GM19324 (cell line): ENCODE measurements around the gene LRFN4.

ENCODE experiments used
- ATAC-seq: cut with Tn5 transposase; IDR thresholded peaks from one replicate; pipeline ENCODE4 v1.9.1; 2021; ENCODE audit warnings: mild to moderate bottlenecking, moderate library complexity; ENCODE audit not compliant: unreplicated experiment, low FRiP score

The LRFN4 gene

GRCh38 chr11:66857234-66857926 lies 516 bp downstream of the LRFN4 start:
- ATAC-seq, result no peak

- no peak for ATAC-seq
Observed at GRCh38 chr11:66857927-66858185, 992 bp downstream of the LRFN4 start.

GRCh38 chr11:66858186-66858938 lies 1.5 kb downstream of the LRFN4 start:
- ATAC-seq, result no peak

GRCh38 chr11:66858939-66859685 lies 2.2 kb downstream of the LRFN4 start:
- ATAC-seq, result no peak

GRCh38 chr11:66859686-66860448 lies 3.0 kb downstream of the LRFN4 start:
- ATAC-seq, result no peak

DNA sequence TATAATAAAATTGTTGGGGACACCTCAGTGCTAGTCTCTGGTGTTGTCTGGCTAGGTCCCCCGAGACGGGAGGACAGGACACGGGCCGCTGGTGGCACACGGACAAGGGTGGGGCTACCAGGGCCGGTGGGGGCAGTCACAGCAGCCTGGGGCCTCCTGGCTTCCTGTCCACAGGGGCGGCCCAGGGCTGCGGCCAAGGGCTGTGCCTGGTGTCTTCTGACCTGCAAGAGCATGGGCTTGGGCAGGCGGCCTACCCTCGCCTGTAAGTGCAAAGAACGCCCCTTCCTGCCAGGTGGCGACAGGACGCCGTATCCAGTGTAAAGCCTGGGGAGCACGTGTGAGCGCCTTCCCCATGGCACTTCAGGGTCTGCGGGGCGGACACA lies 3.6 kb downstream of the LRFN4 start:
- ATAC-seq, result no peak

DNA sequence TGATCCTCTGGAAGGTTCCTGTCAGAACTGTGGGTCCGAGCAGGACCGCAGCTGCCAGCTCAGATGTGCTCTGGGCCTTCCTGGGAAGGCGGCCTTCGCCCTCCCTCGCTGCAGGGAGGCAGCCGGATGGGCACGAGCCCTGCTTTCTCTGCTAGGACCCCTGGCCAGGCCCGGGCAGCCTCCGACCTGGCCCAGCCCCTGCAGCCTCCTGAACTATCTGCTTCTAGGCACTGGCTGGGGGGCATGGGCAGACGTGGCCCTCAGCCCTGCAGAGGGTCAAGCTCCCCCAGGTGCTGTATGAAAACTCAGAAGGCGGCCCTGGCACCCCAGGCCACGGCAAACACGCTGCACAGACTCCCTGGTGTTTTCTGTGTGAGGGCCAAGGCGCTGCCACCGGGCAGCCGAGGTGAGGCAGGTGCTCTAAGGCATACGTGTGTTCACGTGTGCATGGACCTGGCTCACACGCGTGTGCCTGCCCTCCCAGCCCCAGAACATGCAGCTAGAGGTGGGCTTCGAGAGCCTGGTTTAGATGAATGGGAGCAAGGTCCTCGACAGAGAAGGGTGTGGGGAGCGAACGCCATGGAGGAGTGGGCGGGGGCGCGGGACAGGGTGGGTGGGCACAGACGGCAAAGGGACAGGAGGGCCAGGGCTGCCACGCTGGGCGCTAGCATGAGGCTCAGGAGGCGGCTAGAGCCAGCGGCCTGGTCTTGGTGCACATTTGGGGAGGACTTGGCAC lies 4.3 kb downstream of the LRFN4 start:
- ATAC-seq, result no peak

DNA sequence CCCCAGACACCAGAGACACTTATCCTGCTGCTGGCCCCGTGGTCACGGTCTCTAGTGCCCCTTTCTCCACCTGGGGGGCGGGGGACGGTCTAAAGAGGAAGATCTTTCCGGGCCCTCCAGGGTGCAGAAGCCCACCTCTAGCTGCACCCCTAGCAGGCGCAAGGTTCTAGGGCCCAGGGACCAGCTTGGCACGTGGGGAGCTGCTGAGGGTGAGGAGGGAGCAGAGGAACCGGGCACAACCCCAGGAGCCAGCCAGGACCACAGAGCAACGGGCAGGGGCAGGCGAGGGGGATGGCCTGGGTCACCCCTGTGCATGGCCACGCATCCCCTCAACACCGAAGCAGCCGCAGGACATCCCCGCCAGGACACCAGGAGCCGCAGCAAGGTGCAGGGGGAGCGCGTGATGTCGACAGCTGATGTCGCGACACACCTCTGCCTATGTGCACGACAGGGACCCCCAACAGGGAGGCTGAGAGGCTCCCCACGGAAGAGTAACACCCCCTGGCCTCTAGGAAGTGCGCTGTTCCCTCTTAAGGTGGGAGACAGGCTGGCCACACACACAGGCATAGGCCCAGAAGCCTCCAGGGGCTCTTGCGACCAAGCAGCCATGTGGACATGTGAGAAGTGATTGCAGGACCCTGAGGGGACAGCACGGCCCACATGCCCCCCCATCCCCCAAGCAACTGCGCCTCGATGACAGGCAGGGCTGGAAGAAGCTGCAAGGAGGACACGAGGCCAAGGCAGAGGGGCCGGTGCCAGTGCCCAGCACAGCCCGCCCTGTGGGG lies 5.1 kb downstream of the LRFN4 start:
- no peak for ATAC-seq

- ATAC-seq, result no peak
Observed at GRCh38 chr11:66862559-66863037, 5.7 kb downstream of the LRFN4 start.

DNA sequence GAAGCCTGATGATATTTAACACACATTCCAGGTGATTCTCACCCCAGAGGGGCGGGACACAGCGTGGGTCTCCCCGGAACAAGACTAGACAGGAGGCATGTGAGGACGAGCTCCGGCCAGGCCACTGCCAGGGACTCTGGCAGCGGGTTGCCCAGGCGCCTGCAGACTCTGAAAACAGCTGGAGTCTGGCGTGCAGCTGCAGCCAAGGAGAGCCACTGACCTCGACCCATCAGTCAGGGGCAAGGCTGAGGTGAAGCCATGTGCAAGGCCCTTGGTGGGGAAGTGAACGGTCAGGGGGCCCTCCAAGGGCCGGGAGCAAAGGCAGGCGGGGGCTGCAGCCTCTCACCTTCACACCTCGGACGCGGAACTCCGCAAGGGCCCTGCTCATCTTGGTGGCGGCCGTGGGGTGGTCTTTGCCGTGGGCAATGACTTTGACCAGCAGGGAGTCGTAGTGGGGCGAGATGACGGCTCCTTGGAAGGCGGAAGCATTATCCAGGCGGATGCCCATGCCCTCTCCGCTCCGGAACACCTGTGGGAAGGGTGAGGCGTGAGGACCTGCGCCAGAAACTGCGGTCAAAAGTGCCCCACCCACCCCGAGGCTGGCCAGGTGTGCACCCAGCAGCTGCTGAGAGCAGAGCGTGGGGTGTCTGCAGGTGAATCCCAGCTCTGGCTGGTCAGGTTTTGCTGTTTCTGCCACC lies 6.7 kb downstream of the LRFN4 start:
- ATAC-seq, result no peak

DNA sequence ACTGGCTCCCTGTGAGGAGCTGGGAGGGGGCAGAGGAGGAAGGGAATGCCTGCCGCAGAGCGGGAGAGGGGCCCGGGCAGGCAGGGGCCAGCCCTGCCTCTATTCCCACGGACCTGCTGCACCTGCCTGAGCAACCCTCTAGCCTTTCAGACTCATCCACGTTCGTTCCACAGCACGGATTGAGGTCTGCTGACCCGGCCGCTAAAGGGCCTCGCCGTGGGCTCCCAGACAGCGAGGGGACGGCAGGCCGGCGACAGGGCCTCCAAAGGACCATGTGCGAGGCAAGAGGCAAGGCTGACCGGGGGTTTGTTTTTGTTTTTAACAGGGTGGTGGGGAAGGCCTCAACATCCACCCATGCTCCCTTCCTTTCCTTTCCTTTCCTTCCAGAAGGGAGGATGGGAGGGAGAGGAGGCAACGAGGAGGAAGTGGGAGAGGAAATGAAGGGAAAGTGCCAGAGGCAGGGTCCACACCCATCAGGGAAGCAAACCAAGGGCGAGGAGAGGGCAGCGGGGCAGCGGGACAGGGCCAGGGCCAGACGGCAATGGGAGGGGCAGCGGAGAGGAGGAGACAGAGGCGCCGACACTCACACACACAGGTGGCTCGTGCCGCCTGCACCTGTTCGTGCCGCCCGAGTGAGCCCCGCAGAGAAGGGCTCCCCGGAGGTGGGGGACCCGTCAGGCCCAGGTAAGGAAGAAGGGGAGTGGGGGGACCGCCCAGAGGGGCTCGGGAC lies 7.5 kb downstream of the LRFN4 start:
- ATAC-seq, result no peak

DNA sequence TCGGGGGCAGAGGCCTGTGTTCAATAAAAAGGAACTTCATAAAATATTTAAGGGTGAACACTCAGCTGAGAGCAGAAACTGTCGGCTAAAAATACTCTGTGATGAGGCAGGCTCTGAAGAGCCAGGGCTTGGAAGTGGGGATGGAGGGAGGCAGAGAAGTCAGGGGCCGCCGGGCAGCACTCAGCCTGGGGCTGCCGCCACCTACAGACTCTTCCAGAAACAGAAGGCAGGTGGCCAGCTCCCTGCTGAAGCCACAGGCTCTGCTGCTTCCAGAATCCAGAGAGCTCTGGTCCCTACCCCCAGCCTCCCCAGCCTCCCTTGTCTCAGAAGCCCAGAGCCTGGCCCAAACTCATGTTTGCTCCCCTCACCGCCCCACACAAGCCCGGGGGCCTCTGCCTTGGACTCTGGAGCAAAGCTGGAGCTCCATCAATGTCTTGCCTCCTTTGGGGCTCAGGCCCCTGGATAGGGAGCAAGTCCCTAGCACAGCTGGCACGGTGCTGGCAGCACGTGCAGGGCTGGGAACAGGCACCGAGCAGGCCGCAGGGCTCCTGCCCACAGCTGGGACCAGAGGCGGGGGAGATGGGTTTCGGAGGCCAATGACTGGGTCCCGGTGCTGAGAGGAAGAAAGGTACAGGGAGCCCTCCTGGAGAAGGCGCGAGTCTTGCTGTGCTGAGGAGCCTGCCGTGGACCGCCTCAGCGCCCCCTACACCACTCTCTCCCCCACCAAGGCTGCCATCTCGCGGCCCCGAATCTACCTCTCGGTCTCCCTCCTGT lies 8.2 kb downstream of the LRFN4 start:
- ATAC-seq, result no peak

DNA sequence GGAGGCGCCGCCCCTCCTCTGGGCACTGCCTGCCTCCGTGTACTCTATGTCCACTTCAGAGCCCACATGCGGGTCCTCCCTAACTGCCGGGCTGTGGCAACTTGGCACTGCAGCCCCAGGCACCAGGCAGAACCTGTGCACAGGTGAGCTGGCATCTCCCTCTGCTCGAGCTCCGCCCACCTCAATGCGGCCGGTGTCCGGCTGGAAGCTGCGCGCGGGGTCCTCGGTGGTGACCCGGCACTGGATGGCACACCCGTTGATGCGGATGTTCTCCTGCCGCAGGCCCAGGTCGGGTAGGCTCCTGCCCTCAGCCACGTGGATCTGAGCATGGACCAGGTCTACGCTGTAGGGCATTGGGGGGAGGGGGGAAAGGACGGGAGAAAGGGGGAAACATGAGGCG lies 9.1 kb downstream of the LRFN4 start:
- no peak for ATAC-seq

DNA sequence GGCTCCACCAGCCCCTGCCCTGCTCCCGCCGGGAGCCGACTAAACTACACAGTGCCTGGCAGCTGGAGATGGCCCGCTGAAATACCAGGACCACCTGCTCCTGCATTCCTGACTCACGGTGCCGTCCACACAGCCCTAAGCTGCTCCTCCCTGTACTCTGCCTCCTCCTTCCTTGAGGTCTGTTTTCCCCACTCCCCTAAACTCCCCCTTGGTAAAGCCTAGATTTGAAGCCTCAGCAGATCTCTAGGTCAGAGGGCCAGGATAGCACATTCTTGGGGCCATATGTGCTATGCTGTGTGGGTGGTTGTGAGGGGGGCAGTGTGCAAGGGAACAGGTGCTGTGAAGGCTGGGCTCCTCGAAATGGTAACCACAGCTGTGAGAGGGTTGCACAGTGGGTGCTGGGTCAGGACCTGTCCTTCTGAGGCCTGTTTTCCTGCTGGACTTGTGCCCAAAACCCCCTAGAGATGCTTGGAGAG lies 9.7 kb downstream of the LRFN4 start:
- ATAC-seq, result no peak

- ATAC-seq, result no peak
Observed at GRCh38 chr11:66867425-66868040, 10.7 kb downstream of the LRFN4 start.

GRCh38 chr11:66868082-66868725 lies 11.3 kb downstream of the LRFN4 start:
- no peak for ATAC-seq
